Stimulated activated CD8-positive, alpha-beta memory T cell treated with anti-CD3 and anti-CD28 coated beads, Interleukin-4, amount 100 ng/mL, for 4 hours (primary cell): ENCODE measurements around the gene CORO2A.
"Not testable (repeated sequence)": the region's sequence is repeated elsewhere in the genome, so short reads cannot be mapped to it uniquely, and the experiment has no call there.

ENCODE experiments used
- DNase-seq, 2 donors: peaks; one replicate each; pipeline ENCODE4 v3.0.0-alpha.2; 2020; ENCODE audit warnings: low read depth in 2 of 2, low spot score in 1 of 2

The CORO2A gene

GRCh38 chr9:98118640-98119601 lies 73.5 kb downstream of the CORO2A start, which contains the start of gene TRIM14:
Gene TRIM14, minus strand, starts transcription at chr9:98119222. Its CDS starts 34 bp downstream, at chr9:98119188.
- DNase-seq = peak in 1 of 2 donors; percentile 36

- DNase-seq = no peak
Measured at GRCh38 chr9:98117984-98118639, 74.3 kb downstream of the CORO2A start.

GRCh38 chr9:98117097-98117496 lies 75.3 kb downstream of the CORO2A start:
- DNase-seq = not testable (repeated sequence)

- DNase-seq = no peak
Measured at GRCh38 chr9:98109052-98109451, 83.4 kb downstream of the CORO2A start.

GRCh38 chr9:98108531-98109031 lies 83.9 kb downstream of the CORO2A start:
- DNase-seq = no peak

GRCh38 chr9:98107926-98108325 lies 84.5 kb downstream of the CORO2A start:
- no peak for DNase-seq

- no peak for DNase-seq
Measured at GRCh38 chr9:98105006-98105405, 87.4 kb downstream of the CORO2A start.

GRCh38 chr9:98104445-98104881 lies 88.0 kb downstream of the CORO2A start:
- no peak for DNase-seq

- DNase-seq = peak; percentile 39 to 53
Measured at GRCh38 chr9:98101868-98102273, 90.6 kb downstream of the CORO2A start.

- no peak for DNase-seq
Measured at GRCh38 chr9:98101416-98101815, 91.0 kb downstream of the CORO2A start.

GRCh38 chr9:98100456-98100855 lies 92.0 kb downstream of the CORO2A start:
- DNase-seq = no peak

- no peak for DNase-seq
Measured at GRCh38 chr9:98099898-98100297, 92.5 kb downstream of the CORO2A start.

- no peak for DNase-seq
Measured at GRCh38 chr9:98099346-98099745, 93.1 kb downstream of the CORO2A start.

GRCh38 chr9:98097836-98098235 lies 94.6 kb downstream of the CORO2A start:
- no peak for DNase-seq

GRCh38 chr9:98096091-98096490 lies 96.3 kb downstream of the CORO2A start:
- DNase-seq = no peak

- DNase-seq = no peak
Measured at GRCh38 chr9:98095401-98095800, 97.0 kb downstream of the CORO2A start.

GRCh38 chr9:98094851-98095250 lies 97.6 kb downstream of the CORO2A start:
- no peak for DNase-seq

- DNase-seq = no peak
Measured at GRCh38 chr9:98094316-98094715, 98.1 kb downstream of the CORO2A start.

GRCh38 chr9:98092613-98092931 lies 99.9 kb downstream of the CORO2A start:
- DNase-seq = no peak

- no peak for DNase-seq
Measured at GRCh38 chr9:98091735-98092612, 100.5 kb downstream of the CORO2A start.

- not testable (repeated sequence) for DNase-seq
Measured at GRCh38 chr9:98090674-98091073, 101.8 kb downstream of the CORO2A start.
